Stimulated activated CD8-positive, alpha-beta memory T cell treated with anti-CD3 and anti-CD28 coated beads, Interleukin-7, amount 100 ng/mL, for 24 hours (primary cell): ENCODE data around the gene MRPL49.
"Not testable (repeated sequence)": the region's sequence is repeated elsewhere in the genome, so short reads cannot be mapped to it uniquely, and the experiment has no call there.

Experiments
- DNase-seq: peaks from one replicate; pipeline ENCODE4 v3.0.0-alpha.2; 2020; ENCODE audit warnings: low read depth

MRPL49 gene

GRCh38 chr11:65117206-65118096 lies 4.7 kb upstream of the MRPL49 start, which contains the start of gene ZNHIT2:
Gene ZNHIT2 (minus strand): TSS chr11:65117701. CDS start chr11:65117653, 48 bp downstream.
- DNase-seq = peak; percentile 100

- DNase-seq = no peak
These were observed 3.9 kb upstream of the MRPL49 start for GRCh38 chr11:65118097-65118837.

GRCh38 chr11:65118891-65119669 lies 3.0 kb upstream of the MRPL49 start:
- DNase-seq = not testable (repeated sequence)

GRCh38 chr11:65119670-65119995 lies 2.5 kb upstream of the MRPL49 start:
- no peak for DNase-seq

- no peak for DNase-seq
These were observed 1.3 kb upstream of the MRPL49 start for GRCh38 chr11:65120831-65121230.

GRCh38 chr11:65121447-65121864 lies 665 bp upstream of the MRPL49 start:
- no peak for DNase-seq

- no peak for DNase-seq
These were observed 2.5 kb downstream of the MRPL49 start for GRCh38 chr11:65124480-65125196.

- DNase-seq = no peak
These were observed 3.3 kb downstream of the MRPL49 start for GRCh38 chr11:65125197-65126056.

- no peak for DNase-seq
These were observed 4.6 kb downstream of the MRPL49 start for GRCh38 chr11:65126624-65127274.

GRCh38 chr11:65127473-65128181 lies 5.5 kb downstream of the MRPL49 start:
- DNase-seq = no peak

GRCh38 chr11:65128182-65129145 lies 6.3 kb downstream of the MRPL49 start:
- DNase-seq = no peak

- DNase-seq = no peak
These were observed 7.7 kb downstream of the MRPL49 start for GRCh38 chr11:65129649-65130441.

- DNase-seq = no peak
These were observed 8.7 kb downstream of the MRPL49 start for GRCh38 chr11:65130631-65131416.

- DNase-seq = no peak
These were observed 9.3 kb downstream of the MRPL49 start for GRCh38 chr11:65131417-65131776.

GRCh38 chr11:65131895-65132237 lies 9.7 kb downstream of the MRPL49 start:
- DNase-seq = no peak

- DNase-seq = no peak
These were observed 10.3 kb downstream of the MRPL49 start for GRCh38 chr11:65132238-65132987.
